HG03558 (cell line): ENCODE measurements around the gene MOBP.
"Not testable (repeated sequence)": the region's sequence is repeated elsewhere in the genome, so short reads cannot be mapped to it uniquely, and the experiment has no call there.

Experiments
- ATAC-seq: cut with Tn5 transposase; IDR thresholded peaks from one replicate; pipeline ENCODE4 v1.9.1; 2021; ENCODE audit warnings: moderate number of reproducible peaks; ENCODE audit not compliant: unreplicated experiment; ENCODE audit errors: extremely low read depth

MOBP gene

DNA sequence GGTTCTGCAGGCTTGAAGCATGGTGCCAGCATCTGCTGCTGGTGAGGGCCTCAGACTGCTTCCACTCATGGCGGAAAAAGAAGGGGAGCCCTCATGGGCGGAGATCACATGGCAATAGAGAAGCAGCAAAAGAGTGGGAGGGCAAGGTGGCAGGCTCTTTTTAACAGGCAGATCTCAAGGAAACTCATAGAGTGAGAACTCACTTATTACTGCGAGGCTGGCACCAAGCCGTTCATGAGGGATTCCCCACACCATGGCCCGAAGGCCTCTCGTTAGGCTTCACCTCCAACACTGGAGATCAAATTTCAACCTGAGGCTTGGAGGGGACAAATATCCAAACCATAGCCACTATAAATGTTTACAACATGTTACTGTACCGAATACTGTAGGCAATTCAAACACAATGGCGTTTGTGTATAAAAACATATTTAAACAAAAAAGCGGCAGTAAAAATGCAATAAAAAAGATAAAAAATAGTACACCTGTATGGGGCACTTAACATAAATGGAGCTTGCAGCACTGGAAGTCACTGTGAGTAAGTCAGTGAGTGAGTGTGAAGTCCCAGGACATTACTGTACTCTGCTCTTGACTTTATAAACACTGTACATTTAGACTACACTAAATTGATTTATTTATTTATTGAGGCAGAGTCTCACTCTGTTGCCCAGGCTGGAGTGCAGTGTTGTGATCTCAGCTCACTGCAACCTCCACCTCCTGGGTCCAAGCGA, 18.8 kb upstream of the MOBP start:
- no peak for ATAC-seq

DNA sequence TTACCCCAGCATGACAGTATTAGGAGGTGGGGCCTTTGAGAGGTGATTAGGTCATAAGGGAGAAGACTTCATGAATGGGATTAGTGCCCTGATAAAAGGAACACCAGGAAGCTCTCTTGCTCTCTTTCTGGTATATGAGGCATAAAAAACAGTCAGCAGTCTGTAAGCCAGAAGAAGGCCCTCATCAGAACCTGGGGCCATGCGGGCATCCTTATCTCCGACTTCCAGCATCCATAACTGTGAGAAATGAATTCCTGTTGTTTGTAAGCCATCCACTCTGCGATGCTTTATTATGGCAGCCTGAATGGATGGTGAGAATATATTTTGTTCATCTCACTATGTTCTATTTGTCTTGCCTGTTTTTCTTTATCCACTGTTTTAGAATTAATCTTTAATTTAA, 17.7 kb upstream of the MOBP start:
- ATAC-seq = no peak

DNA sequence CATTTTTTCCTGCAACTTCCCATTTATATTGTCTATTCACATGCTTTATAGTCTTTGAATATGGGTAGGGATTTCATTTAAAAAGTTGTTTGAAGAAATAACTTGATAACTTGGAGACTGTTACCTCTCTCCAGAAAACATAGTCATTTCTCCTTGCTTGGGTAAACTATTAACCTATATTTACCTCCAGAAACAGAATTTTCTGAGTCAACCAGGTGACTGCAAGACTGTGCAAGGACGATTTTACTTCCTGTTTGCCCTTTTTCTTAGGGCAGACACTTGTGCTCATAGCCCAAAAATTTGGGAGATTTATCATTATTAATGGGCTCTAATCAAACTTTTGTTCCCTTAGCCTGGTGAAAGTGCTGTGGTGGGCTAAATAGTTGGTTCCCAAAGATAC, 14.3 kb upstream of the MOBP start:
- ATAC-seq = no peak

DNA sequence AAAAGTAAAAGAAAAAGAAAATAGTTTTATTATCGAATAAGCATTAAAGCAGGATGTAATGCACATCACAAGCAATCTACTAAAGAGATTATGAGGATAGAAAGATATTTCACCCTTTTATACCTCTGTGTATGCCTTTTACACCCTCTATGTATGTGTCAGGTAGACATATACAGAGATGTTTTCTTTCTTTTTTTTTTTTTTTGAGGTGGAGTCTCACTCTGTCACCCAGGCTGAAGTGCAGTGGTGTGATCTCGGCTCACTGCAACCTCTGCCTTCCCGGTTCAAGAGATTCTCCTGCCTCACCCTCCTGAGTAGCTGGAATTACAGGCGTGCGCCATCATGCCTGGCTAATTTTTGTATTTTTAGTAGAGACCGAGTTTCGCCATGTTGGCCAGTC, 13.6 kb upstream of the MOBP start:
- ATAC-seq = not testable (repeated sequence)

DNA sequence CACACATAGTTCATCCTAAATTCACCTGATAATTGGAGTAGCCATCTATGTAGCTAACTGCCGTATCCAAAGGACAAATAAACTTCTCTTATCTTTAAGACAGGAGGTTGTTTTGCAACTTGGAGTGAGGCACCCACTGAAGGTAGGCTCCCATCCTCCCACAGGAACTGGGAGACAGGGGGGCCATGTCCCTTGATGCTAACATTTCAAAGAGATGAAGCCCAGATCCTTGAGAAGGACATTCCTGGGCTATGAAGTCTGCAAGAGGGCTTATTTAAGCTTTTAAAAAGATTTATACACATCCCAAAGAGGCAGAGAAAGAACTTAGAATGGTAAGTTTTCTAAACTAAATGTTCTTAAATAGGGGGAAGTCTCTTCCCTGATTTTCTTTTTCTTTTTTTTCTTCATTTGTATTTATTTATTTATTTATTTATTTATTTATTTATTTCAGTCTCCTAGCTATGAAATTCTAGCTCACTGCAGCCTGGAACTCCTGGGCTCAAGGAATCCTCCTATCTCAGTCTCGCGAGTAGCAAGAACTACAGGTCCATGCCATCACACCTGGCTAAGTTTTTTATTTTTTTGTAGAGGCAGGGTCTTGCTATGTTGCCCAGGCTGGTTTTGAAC, 12.8 kb upstream of the MOBP start:
- no peak for ATAC-seq

DNA sequence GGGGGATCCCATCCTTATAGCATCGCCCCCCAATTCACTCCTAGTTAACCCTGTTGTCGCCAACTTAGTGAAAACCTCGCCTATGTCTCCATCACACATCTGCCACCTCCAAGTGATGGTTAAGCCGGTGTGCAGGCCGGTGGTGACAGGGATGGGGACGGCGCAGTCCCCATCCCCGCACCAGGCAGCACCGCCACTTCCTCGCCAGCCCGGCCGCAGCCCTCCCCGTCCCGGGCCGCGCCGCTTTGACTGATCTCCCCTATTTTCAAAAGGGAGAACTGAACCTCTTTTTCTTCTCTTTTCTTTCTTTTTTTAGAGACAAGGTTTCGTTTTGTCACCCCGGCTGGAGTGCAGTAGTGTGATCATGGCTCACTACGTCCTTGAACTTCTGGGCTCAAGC, 11.3 kb upstream of the MOBP start:
- no peak for ATAC-seq

DNA sequence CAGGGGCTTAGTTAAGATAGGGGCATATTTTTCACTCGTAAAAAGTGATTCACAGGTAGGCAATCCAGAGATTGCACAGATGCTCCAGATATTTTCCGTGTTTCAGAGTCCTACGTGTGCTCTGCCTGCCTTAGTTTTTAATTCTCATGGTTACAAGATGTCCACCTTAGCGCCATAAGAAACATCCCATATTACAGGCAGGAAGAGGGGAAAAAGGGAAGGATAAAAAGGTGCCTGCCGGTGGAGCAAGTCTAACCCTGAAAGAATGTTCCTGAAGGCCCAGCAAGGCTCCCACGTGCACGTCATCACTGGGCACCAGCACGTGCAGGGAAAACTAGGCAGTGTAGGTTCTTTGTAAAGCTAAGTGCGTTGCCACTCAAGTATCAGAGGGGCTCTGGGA, 10.1 kb upstream of the MOBP start:
- no peak for ATAC-seq

DNA sequence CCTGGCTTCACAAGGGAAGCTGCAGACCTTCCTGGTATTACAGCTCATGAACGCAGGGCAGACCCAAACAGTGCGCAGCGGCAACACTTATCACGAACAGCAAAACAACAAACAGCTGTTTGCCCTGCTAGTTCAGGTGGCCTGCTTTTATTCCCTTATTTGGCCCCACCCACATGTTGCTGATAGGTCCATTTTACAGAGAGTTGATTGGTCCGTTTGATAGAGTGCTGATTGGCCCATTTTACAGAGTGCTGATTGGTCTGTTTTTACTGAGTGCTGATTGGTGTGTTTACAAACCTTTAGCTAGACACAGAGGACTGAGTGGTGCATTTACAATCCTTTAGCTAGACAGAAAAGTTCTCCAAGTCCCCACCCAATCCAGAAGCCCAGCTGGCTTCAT, 8.9 kb upstream of the MOBP start:
- not testable (repeated sequence) for ATAC-seq

DNA sequence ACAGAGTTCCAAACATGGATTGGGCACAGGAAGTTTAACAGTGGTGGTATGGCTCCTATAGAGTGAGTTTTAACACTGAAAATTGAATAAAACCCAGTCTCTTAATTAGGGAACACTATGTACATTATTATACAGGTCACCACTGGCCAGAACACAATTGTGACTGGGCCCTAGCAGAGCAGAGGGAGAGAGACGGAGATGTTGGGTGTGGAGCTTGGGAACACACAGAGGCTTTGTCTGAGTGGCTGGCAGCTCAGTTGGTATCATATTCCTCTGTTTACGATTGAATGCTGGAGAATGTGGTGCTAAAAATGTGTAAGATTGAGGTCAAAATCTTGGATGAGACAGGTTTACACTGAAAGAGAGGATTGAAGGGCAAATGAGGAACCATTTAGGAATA, 6.8 kb upstream of the MOBP start:
- no peak for ATAC-seq

DNA sequence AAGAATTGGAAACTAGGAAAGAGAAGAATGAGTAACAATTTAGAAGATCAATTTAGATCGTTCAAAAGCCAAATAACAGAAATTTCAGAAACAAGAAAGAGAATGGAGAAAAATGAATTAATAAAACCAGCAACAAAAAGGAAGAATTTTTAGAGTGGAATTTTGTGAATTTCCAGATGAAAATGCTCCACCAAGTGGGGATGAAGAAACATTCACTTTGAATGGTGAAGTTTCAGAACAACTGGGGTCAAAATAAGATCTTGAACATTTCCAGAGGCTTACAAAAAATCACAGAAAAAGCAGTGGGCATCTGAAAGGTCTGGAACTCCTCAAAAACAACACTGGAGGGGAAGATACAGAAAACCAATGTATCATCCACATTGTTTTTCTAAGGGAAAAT, 4.2 kb upstream of the MOBP start:
- no peak for ATAC-seq

DNA sequence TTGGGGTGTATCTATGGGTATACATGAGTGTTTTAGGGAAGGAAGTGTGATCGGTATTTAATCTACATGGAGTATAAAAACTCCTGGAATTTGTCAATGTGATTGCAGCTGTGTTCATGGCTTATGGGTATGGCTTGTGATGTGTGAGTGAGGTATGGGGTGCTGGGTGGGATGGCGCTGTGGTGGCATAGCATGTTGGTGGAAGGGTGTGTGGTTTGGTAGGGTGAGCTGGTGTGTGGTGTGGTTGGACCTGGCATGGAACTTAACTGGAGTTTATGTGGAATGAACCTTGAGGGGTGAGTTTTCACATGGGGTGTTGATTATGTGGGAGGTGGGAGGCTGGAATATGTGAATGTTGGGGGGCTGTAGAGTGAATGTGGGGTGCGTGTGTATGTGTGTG, 492 bp upstream of the MOBP start:
- no peak for ATAC-seq

DNA sequence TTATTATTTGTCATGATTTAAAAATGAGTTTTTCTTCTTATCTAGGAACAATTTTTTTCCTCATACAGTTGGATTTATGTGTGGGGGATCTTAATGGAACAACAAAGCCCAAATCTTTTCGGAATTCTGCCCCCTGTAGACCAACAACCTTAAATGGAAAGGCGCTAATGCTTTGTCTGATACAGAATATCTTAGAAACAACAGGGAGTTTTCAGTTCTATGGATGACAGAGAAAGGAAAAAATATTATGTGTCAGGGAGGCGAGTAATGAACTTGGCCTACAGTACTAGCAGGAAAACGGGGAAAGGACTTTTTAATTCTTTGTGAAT, 592 bp downstream of the MOBP start:
- no peak for ATAC-seq

DNA sequence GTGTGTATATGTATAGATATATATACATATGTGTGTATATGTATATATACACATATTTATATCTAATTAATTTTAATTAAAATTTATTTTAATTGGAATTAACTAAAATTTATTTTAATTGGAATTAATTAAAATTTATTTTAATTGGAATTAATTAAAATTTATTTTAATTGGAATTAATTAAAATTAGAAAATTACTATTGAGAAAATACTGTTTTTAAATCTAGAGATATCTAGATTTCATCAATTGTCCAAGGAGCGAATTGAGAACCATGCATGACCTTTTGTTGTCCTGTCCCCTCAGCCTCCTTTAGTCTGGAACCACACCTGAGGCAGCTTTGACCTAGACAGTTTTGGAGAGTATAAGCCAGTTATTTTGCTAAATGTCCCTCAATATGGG, 1.8 kb downstream of the MOBP start:
- no peak for ATAC-seq

DNA sequence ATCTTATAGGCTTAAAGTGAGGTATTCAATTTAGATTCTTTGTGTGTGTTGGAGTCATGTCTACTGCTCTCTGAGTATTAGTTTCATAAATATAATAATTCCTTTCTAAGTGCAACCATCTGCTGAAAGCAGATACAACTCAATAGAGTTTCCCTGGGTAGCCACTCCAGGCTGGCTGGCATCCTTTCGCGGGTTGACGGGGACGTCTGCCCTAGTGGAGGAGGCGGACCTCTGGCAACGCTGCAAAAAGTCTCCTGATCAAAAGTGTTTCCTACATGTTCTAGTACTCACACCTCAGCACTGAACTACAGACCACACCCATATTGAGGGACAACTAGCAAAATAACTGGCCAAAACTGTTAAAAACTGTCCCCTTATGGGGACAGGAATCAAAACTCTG, 2.5 kb downstream of the MOBP start:
- ATAC-seq = no peak

DNA sequence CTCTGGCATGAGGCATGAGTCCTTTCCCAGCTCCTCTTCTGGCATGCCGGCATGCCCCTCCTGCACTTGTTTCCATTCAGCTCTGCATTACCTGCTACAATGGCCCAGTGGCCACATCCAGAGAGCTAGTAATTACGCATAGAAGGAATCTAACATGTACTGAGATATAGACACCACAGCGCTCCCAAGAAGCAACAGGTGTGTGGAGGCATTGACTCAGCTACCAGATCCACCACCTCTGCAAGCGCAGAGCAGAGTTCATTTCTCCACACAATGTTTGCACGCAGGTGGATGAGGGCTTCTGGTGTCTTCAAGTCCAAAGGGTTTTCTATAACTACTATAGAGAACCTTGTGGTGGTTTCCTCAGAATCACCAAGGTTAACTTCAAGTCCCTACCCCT, 4.2 kb downstream of the MOBP start:
- no peak for ATAC-seq

DNA sequence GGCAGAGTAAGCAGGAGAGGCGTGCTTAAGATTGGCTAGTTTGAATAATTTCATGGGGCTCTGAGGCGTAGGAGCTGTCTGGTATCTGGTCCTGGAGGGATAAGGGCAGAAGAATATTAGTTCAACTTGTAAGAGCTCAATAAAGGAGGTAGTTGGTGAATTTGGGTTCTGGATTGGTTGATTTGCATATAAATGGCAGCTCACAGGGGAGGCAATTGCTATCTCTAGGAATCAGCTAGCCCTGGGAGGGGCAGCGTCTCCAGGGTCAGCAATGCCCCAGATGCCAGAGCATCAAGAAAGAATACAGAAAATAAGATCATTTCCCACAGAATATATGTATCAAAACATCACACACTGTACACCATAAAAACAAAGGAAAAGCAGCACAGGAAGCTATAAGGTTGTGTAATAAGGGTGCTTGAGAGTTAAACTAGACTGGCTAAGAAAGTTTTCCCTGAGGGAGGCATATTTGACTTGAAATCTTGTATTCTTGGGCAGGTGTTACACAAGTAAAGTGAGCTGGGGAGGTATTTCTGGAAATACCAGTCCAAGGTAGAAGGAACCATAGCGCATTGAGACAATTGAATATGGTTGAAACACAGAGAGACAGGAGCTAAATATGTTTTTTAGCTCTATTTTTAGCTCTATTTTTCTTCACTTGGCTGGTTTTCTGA, 6.1 kb downstream of the MOBP start:
- ATAC-seq = no peak

DNA sequence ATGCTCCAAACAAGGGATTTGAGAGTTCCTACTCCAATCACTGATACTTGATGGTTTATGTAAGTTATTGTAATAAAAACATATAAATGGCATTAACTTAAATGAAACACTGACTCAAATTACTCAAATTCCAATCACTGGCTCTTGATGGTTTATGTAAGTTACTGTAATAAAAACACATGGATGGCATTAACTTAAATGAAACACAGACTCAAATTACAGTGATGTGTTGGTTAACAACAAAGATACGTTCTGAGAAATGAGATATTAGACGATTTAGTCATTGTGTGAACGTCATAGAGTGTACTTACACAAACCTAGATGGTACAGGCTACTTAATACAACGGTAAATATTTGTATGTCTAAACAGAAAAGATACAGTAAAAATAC, 6.6 kb downstream of the MOBP start:
- no peak for ATAC-seq

DNA sequence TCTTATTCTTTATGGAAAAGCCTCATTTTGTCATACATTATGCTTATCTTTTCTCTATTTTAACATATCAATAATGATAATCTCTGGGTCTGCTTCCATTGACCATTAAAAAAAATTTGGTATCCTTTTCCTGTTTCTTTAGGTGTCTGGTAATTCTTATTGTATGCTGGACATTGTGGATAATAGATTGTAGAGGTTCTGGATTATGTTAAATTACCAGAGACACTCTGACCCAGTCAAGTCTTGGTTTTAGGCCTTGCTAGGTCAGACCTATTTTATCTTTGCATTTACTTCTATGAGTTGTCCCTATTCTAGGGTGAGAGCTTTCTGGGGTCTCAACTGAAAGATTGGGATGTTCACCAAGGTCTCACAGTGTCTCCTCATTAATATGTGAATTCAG, 9.3 kb downstream of the MOBP start:
- ATAC-seq = no peak

DNA sequence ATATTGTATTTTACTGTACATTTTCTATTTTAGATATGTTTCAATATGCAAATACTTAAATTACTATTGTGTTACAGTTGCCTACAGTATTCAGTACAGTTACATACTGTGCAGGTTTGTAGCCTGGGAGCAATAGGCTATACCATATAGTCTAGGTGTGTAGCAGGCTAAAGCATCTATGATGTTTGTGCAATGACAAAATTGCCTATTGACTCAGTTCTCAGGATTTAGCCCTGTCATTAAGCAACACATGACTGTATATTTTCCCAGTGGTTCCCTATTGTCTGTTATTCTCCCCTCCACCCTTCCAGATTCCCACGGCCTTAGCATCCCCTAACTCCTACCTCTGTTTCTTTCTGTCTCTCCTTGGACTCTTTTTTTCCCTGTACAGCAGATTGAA, 10.7 kb downstream of the MOBP start:
- no peak for ATAC-seq

DNA sequence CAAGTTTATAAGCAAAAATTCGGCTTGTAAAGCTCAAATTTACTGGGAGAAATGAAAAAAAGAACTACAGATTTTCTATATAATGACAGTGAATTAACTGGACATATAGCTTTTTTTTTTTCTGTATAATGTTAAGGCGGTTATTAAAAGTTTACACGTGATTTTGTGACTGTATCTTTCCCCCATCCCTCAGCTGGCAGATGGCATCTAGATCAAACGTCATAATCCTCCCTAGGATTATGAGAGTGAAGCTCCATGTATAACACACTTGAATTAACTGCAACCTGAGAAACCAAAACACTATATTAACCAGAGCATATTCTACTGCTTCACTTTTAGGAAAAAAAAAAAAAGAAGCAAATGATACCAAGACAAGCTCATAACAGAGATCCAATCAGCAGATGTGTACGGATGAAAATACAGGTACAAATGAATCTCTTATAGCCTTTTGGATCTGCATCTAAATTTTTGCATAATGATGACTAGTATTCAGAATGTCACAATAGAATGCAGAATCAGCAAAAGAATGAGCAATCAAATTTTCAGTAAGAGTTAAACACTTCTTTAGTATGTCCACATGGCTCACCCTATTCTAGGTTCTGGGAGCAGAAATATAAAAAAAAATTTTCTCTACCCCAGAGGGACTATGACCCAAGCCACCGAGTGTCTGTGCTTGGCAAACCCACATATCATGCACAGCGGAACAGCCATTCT, 12.4 kb downstream of the MOBP start:
- no peak for ATAC-seq

DNA sequence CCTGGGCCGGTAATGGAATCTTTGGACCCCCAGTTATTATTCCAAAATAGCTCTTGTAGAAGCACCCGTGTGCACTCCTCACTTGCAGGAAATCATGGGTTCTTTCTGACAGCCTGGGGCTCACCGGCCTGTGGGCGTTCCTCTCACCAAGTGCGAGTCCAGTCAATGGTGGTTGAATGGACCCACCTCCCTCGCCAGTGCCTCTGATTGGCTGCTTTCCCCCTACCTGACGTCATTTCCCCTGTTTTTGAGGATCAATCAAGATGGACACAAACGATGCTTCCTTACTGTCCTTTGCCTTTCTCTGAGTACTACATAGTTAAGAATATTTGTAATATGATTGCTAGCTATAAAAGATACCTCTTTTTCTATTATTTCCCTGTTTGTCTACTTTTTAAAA, 18.1 kb downstream of the MOBP start:
- no peak for ATAC-seq
